Measurements from ENCODE around the gene JAK2. TPM values are rescaled to one million over a fixed set of nuclear protein-coding genes. Genes with fewer than 3 reads are reported as not detected.
"Not testable (repeated sequence)": the region's sequence is repeated elsewhere in the genome, so short reads cannot be mapped to it uniquely, and the experiment has no call there.

The JAK2 gene
- total RNA-seq, 5 donors from 2014 or later (not counting 1 experiment from before 2014, with no cell fraction given), result 12.6 to 16.2 (median 15.0) TPM

- no peak overlapping the region for H3K4me3 Mint-ChIP-seq
- peaks cover 12 to 31% (median 27%) of the 10 kb centered on the region in 3 donors for H3K4me1 Mint-ChIP-seq
These were observed 28.3 kb downstream of the JAK2 start for GRCh38 chr9:5013374-5013773.

GRCh38 chr9:5015934-5016333 is 30.9 kb downstream of the JAK2 start:
- POLR2A ChIA-PET, result no interaction called here
- H3K36me3 Mint-ChIP-seq, result peaks cover 61% of the 10 kb centered on the region

More at GRCh38 chr9:5013374-5013773, 28.3 kb downstream of the JAK2 start:
- ATAC-seq (replicated peaks in 1 of 4) (no peak), DNase-seq (no peak)
- Histone ChIP-seq H3K27me3 (replicated peaks in 1 of 2; ENCODE audit: control insufficient read depth in 2 of 2, extremely low read depth in 1 of 2, insufficient read depth in 2 of 2, low read length in 1 of 2) (no peaks in the 10 kb centered on the region), H3K4me3 (ENCODE audit: control insufficient read depth in 1 of 2, extremely low read depth in 1 of 2, low read length in 1 of 2) (no peak overlapping the region), H3K36me3 (ENCODE audit: control insufficient read depth in 2 of 2, extremely low read depth in 1 of 2, insufficient read depth in 1 of 2, low read length in 1 of 2) (peaks cover 3 to 4% of the 10 kb centered on the region in 2 donors), H3K9me3 (no peaks in the 10 kb centered on the region), H3K4me1 (ENCODE audit: control insufficient read depth in 1 of 2, extremely low read depth in 1 of 2, insufficient read depth in 2 of 2, low read length in 2 of 2) (no peaks in the 10 kb centered on the region), H3K27ac (ENCODE audit: low read length) (no peak overlapping the region)
- Mint-ChIP-seq H3K27ac (no peak overlapping the region), H3K27me3 (no peaks in the 10 kb centered on the region), H3K36me3 (peaks cover 59% of the 10 kb centered on the region), H3K9me3 (peaks cover 0 to 18% (median 8%) of the 10 kb centered on the region in 3 donors)
- ChIA-PET CTCF (interaction anchor here in 1 of 2 donors (0.6 kb wide), 1 partner anchor 132 kb away, joined by 3 read pairs; no protein-coding TSS in a partner anchor), POLR2A (no interaction called here)

GRCh38 chr9:5025416-5025815 is 40.3 kb downstream of the JAK2 start:
- peaks cover 6 to 11% (median 7%) of the 10 kb centered on the region in 3 donors for H3K9me3 Mint-ChIP-seq
- H3K27ac Mint-ChIP-seq, result no peak overlapping the region
- no peaks in the 10 kb centered on the region for H3K9me3 ChIP-seq
- H3K4me1 ChIP-seq (ENCODE audit: control insufficient read depth in 1 of 2, extremely low read depth in 1 of 2, insufficient read depth in 2 of 2, low read length in 2 of 2), result no peaks in the 10 kb centered on the region
- H3K36me3 Mint-ChIP-seq, result peaks cover 70% of the 10 kb centered on the region
- ChIA-PET CTCF (interaction anchor here (0.6 to 1.1 kb wide), 2 partner anchors 16 to 748 kb away, joined by 3 read pairs; no protein-coding TSS in a partner anchor), POLR2A (no interaction called here)
- no peak overlapping the region for H3K4me3 ChIP-seq (ENCODE audit: control insufficient read depth in 1 of 2, extremely low read depth in 1 of 2, low read length in 1 of 2)
- H3K4me3 Mint-ChIP-seq, result no peak overlapping the region
- no peaks in the 10 kb centered on the region for H3K27me3 Mint-ChIP-seq
- no CpG with 5 or more reads among the region's 3 CpGs for WGBS (ENCODE audit: insufficient coverage)
- H3K27me3 ChIP-seq (replicated peaks in 1 of 2; ENCODE audit: control insufficient read depth in 2 of 2, extremely low read depth in 1 of 2, insufficient read depth in 2 of 2, low read length in 1 of 2), result no peaks in the 10 kb centered on the region
- ATAC-seq (replicated peaks in 1 of 4), result no peak
- H3K27ac ChIP-seq (ENCODE audit: low read length), result no peak overlapping the region
- peaks cover 15 to 32% of the 10 kb centered on the region in 2 donors for H3K36me3 ChIP-seq (ENCODE audit: control insufficient read depth in 2 of 2, extremely low read depth in 1 of 2, insufficient read depth in 1 of 2, low read length in 1 of 2)
- H3K4me1 Mint-ChIP-seq, result peaks cover 16 to 22% (median 21%) of the 10 kb centered on the region in 3 donors
- no peak for DNase-seq

More at GRCh38 chr9:5015934-5016333, 30.9 kb downstream of the JAK2 start:
- Mint-ChIP-seq H3K4me3 (no peak overlapping the region), H3K27ac (no peak overlapping the region), H3K4me1 (peaks cover 11 to 30% (median 25%) of the 10 kb centered on the region in 3 donors), H3K27me3 (no peaks in the 10 kb centered on the region), H3K9me3 (peaks cover 4 to 31% (median 16%) of the 10 kb centered on the region in 3 donors)
- H3K4me1 ChIP-seq (ENCODE audit: control insufficient read depth in 1 of 2, extremely low read depth in 1 of 2, insufficient read depth in 2 of 2, low read length in 2 of 2), result peaks cover 0 to 5% of the 10 kb centered on the region in 2 experiments
- H3K27me3 ChIP-seq (replicated peaks in 1 of 2; ENCODE audit: control insufficient read depth in 2 of 2, extremely low read depth in 1 of 2, insufficient read depth in 2 of 2, low read length in 1 of 2), result no peaks in the 10 kb centered on the region
- no peak for DNase-seq
- H3K9me3 ChIP-seq, result no peaks in the 10 kb centered on the region
- CTCF ChIA-PET, result interaction anchor here in 1 of 2 donors (0.6 kb wide), 1 partner anchor 1339 kb away, joined by 3 read pairs; no protein-coding TSS in a partner anchor
- H3K27ac ChIP-seq (ENCODE audit: low read length), result no peak overlapping the region
- H3K36me3 ChIP-seq (ENCODE audit: control insufficient read depth in 2 of 2, extremely low read depth in 1 of 2, insufficient read depth in 1 of 2, low read length in 1 of 2), result peaks cover 3 to 4% of the 10 kb centered on the region in 2 donors
- H3K4me3 ChIP-seq (ENCODE audit: control insufficient read depth in 1 of 2, extremely low read depth in 1 of 2, low read length in 1 of 2), result no peak overlapping the region
- WGBS (ENCODE audit: insufficient coverage), result 80% methylated on average over 1 of the region's 5 CpGs
- ATAC-seq (replicated peaks in 1 of 4), result no peak

- H3K27me3 Mint-ChIP-seq; H3K9me3 Mint-ChIP-seq; H3K9me3 ChIP-seq; DNase-seq; H3K4me3 ChIP-seq (ENCODE audit: control insufficient read depth in 1 of 2, extremely low read depth in 1 of 2, low read length in 1 of 2); POLR2A ChIA-PET; CTCF ChIA-PET; H3K27me3 ChIP-seq (replicated peaks in 1 of 2; ENCODE audit: control insufficient read depth in 2 of 2, extremely low read depth in 1 of 2, insufficient read depth in 2 of 2, low read length in 1 of 2); ATAC-seq (replicated peaks in 1 of 4); H3K4me1 Mint-ChIP-seq; H3K4me3 Mint-ChIP-seq; H3K27ac ChIP-seq (ENCODE audit: low read length); H3K27ac Mint-ChIP-seq; H3K4me1 ChIP-seq (ENCODE audit: control insufficient read depth in 1 of 2, extremely low read depth in 1 of 2, insufficient read depth in 2 of 2, low read length in 2 of 2): not testable (repeated sequence)
- peaks cover 55% of the 10 kb centered on the region for H3K36me3 Mint-ChIP-seq
- 85% methylated on average over 10 of the region's 19 CpGs for WGBS (ENCODE audit: insufficient coverage)
- peaks cover 0 to 15% of the 10 kb centered on the region in 2 donors for H3K36me3 ChIP-seq (ENCODE audit: control insufficient read depth in 2 of 2, extremely low read depth in 1 of 2, insufficient read depth in 1 of 2, low read length in 1 of 2)
These were observed 46.9 kb downstream of the JAK2 start for GRCh38 chr9:5031941-5032340.

GRCh38 chr9:5040730-5041389 is 55.8 kb downstream of the JAK2 start:
- Mint-ChIP-seq H3K27ac (no peak overlapping the region), H3K4me1 (peaks cover 0 to 2% (median 0%) of the 10 kb centered on the region in 3 donors), H3K36me3 (peaks cover 46% of the 10 kb centered on the region), H3K27me3 (no peaks in the 10 kb centered on the region), H3K9me3 (peaks cover 0 to 5% (median 4%) of the 10 kb centered on the region in 3 donors), H3K4me3 (no peak overlapping the region)
- H3K4me3 ChIP-seq (ENCODE audit: control insufficient read depth in 1 of 2, extremely low read depth in 1 of 2, low read length in 1 of 2), result peak overlapping the region in 1 of 2 donors; percentile 1
- ATAC-seq (replicated peaks in 1 of 4), result no peak
- H3K27ac ChIP-seq (ENCODE audit: low read length), result no peak overlapping the region
- ChIA-PET POLR2A (no interaction called here), CTCF (interaction anchor here in 1 of 2 donors (0.5 kb wide), 1 partner anchor 26 kb away, joined by 3 read pairs; no protein-coding TSS in a partner anchor)
- 99% methylated on average over 35 of the region's 47 CpGs for WGBS (ENCODE audit: insufficient coverage)
- no peaks in the 10 kb centered on the region for H3K27me3 ChIP-seq (replicated peaks in 1 of 2; ENCODE audit: control insufficient read depth in 2 of 2, extremely low read depth in 1 of 2, insufficient read depth in 2 of 2, low read length in 1 of 2)
- no peaks in the 10 kb centered on the region for H3K4me1 ChIP-seq (ENCODE audit: control insufficient read depth in 1 of 2, extremely low read depth in 1 of 2, insufficient read depth in 2 of 2, low read length in 2 of 2)
- DNase-seq, result no peak
- no peaks in the 10 kb centered on the region for H3K9me3 ChIP-seq
- H3K36me3 ChIP-seq (ENCODE audit: control insufficient read depth in 2 of 2, extremely low read depth in 1 of 2, insufficient read depth in 1 of 2, low read length in 1 of 2), result peaks cover 0 to 15% of the 10 kb centered on the region in 2 donors

GRCh38 chr9:5041390-5042115 is 56.5 kb downstream of the JAK2 start:
- WGBS (ENCODE audit: insufficient coverage), result 99% methylated on average over 41 of the region's 48 CpGs
- Histone ChIP-seq H3K27ac (ENCODE audit: low read length) (no peak overlapping the region), H3K4me3 (ENCODE audit: control insufficient read depth in 1 of 2, extremely low read depth in 1 of 2, low read length in 1 of 2) (peak overlapping the region in 1 of 2 donors; percentile 1), H3K4me1 (ENCODE audit: control insufficient read depth in 1 of 2, extremely low read depth in 1 of 2, insufficient read depth in 2 of 2, low read length in 2 of 2) (no peaks in the 10 kb centered on the region), H3K36me3 (ENCODE audit: control insufficient read depth in 2 of 2, extremely low read depth in 1 of 2, insufficient read depth in 1 of 2, low read length in 1 of 2) (peaks cover 0 to 16% of the 10 kb centered on the region in 2 donors), H3K27me3 (replicated peaks in 1 of 2; ENCODE audit: control insufficient read depth in 2 of 2, extremely low read depth in 1 of 2, insufficient read depth in 2 of 2, low read length in 1 of 2) (no peaks in the 10 kb centered on the region), H3K9me3 (no peaks in the 10 kb centered on the region)
- Mint-ChIP-seq H3K36me3 (peaks cover 51% of the 10 kb centered on the region), H3K27me3 (no peaks in the 10 kb centered on the region), H3K4me1 (peaks cover 0 to 4% (median 0%) of the 10 kb centered on the region in 3 donors), H3K27ac (no peak overlapping the region), H3K4me3 (no peak overlapping the region), H3K9me3 (peaks cover 0 to 5% (median 3%) of the 10 kb centered on the region in 3 donors)
- POLR2A ChIA-PET, result no interaction called here
- no peak for ATAC-seq (replicated peaks in 1 of 4)
- no peak for DNase-seq
- CTCF ChIA-PET, result no interaction called here

All from T-cell (primary cell).